GM20431 (cell line): ENCODE results near the gene MBTPS1.

Experiments
- in situ Hi-C: fragments of 300-500 bp; cut with MseI, MboI; formaldehyde crosslinking; loops from one replicate; pipeline ENCODE4 v1.15.0; 2020; ENCODE audit warnings: low sequenced_read_pairs; ENCODE audit not compliant: unreplicated experiment

The MBTPS1 gene

GRCh38 chr16:84105301-84105815 lies 11.4 kb downstream of the MBTPS1 start:
- in situ Hi-C loops = no loop called here

- in situ Hi-C loops = no loop called here
These were observed 12.5 kb downstream of the MBTPS1 start for GRCh38 chr16:84104231-84104630.

- in situ Hi-C loops = no loop called here
These were observed 13.1 kb downstream of the MBTPS1 start for GRCh38 chr16:84103678-84104077.

GRCh38 chr16:84098939-84099338 lies 17.8 kb downstream of the MBTPS1 start:
- in situ Hi-C loops = no loop called here

- in situ Hi-C loops = no loop called here
These were observed 20.2 kb downstream of the MBTPS1 start for GRCh38 chr16:84096447-84097005.

- in situ Hi-C loops = no loop called here
These were observed 21.3 kb downstream of the MBTPS1 start for GRCh38 chr16:84095466-84095865.

- in situ Hi-C loops = no loop called here
These were observed 22.9 kb downstream of the MBTPS1 start for GRCh38 chr16:84093879-84094270.

GRCh38 chr16:84093120-84093878 lies 23.4 kb downstream of the MBTPS1 start:
- in situ Hi-C loops = no loop called here

- in situ Hi-C loops = no loop called here
These were observed 25.3 kb downstream of the MBTPS1 start for GRCh38 chr16:84091460-84091859.

- in situ Hi-C loops = no loop called here
These were observed 26.5 kb downstream of the MBTPS1 start for GRCh38 chr16:84090211-84090610.

- in situ Hi-C loops = loop anchor here (10.0 kb wide), 1 partner anchor 96 kb away; the partner anchor contains the start of gene TAF1C
These were observed 27.9 kb downstream of the MBTPS1 start for GRCh38 chr16:84088695-84089395.

- in situ Hi-C loops = loop anchor here (10.0 kb wide), 1 partner anchor 97 kb away; the partner anchor contains the start of gene TAF1C
These were observed 29.1 kb downstream of the MBTPS1 start for GRCh38 chr16:84087466-84088151.

GRCh38 chr16:84087001-84087400 lies 29.7 kb downstream of the MBTPS1 start:
- in situ Hi-C loops = loop anchor here (10.0 kb wide), 1 partner anchor 98 kb away; the partner anchor contains the start of gene TAF1C

GRCh38 chr16:84086341-84086740 lies 30.4 kb downstream of the MBTPS1 start:
- in situ Hi-C loops = loop anchor here (10.0 kb wide), 1 partner anchor 98 kb away; the partner anchor contains the start of gene TAF1C

GRCh38 chr16:84085773-84086172 lies 31.0 kb downstream of the MBTPS1 start:
- in situ Hi-C loops = loop anchor here (10.0 kb wide), 1 partner anchor 99 kb away; the partner anchor contains the start of gene TAF1C

GRCh38 chr16:84085271-84085667 lies 31.5 kb downstream of the MBTPS1 start:
- in situ Hi-C loops = loop anchor here (10.0 kb wide), 1 partner anchor 100 kb away; the partner anchor contains the start of gene TAF1C

GRCh38 chr16:84084570-84085270 lies 32.0 kb downstream of the MBTPS1 start:
- in situ Hi-C loops = loop anchor here (10.0 kb wide), 1 partner anchor 100 kb away; the partner anchor contains the start of gene TAF1C

- in situ Hi-C loops = loop anchor here (10.0 kb wide), 1 partner anchor 102 kb away; the partner anchor contains the start of gene TAF1C
These were observed 33.7 kb downstream of the MBTPS1 start for GRCh38 chr16:84082835-84083569.
